Measurements from ENCODE around the gene RPS29.
A peak's percentile ranks its signal among the peaks of the same experiment; 100 is the strongest.

Gene RPS29

GRCh38 chr14:49598189-49598484 is 12.0 kb upstream of the RPS29 start:
- DNase-seq (ENCODE audit: low spot score), result no peak
- peaks cover 2% of the 10 kb centered on the region for H3K79me1 ChIP-seq (ENCODE audit: low read depth, low read length)
- peak overlapping the region; percentile 85 for H3K4me2 ChIP-seq (ENCODE audit: insufficient read depth, low read length, poor library complexity, severe bottlenecking)
- no peak overlapping the region for H2AK5ac ChIP-seq (ENCODE audit: low read depth, low read length)
- H3K4me1 ChIP-seq (ENCODE audit: control insufficient read depth in 2 of 2, insufficient read depth in 1 of 2, low read depth in 1 of 2, low read length in 2 of 2), result no peaks in the 10 kb centered on the region
- peak overlapping the region; percentile 80 for H3K23ac ChIP-seq (ENCODE audit: low read depth, low read length, poor library complexity)
- peak overlapping the region; percentile 89 for H3K14ac ChIP-seq (ENCODE audit: low read length)
- no peaks in the 10 kb centered on the region for H3K27me3 ChIP-seq (ENCODE audit: control insufficient read depth in 3 of 3, insufficient read depth in 3 of 3, low read depth in 1 of 3, low read length in 3 of 3)
- H3K27ac ChIP-seq (replicated peaks; ENCODE audit: low read length), result peak overlapping the region; percentile 88
- peak overlapping the region; percentile 84 for H2BK15ac ChIP-seq (ENCODE audit: low read length)
- H2AFZ ChIP-seq (ENCODE audit: low read length), result peak overlapping the region; percentile 98
- no peak overlapping the region for H3K4ac ChIP-seq (ENCODE audit: low read length)
- H4K8ac ChIP-seq (ENCODE audit: low read depth, low read length), result no peak overlapping the region
- H2BK120ac ChIP-seq (ENCODE audit: low read depth, low read length), result peak overlapping the region; percentile 91
- no peaks in the 10 kb centered on the region for H3K9me3 ChIP-seq (replicated peaks in 1 of 2; ENCODE audit: control insufficient read depth in 2 of 2, insufficient read depth in 1 of 2, low read depth in 1 of 2, low read length in 2 of 2)
- peak overlapping the region; percentile 96 for H3K4me3 ChIP-seq (ENCODE audit: low read length in 2 of 2)
- H3K36me3 ChIP-seq (replicated peaks in 1 of 2; ENCODE audit: control insufficient read depth in 2 of 2, insufficient read depth in 2 of 2, low read length in 2 of 2), result peaks cover 2 to 24% of the 10 kb centered on the region in 2 donors
- no CpG with 5 or more reads among the region's 15 CpGs for WGBS, 2 donors (ENCODE audit: extremely low coverage in 2 of 2, insufficient read length in 2 of 2, insufficient replicate concordance in 1 of 2)
- no peak overlapping the region for H4K91ac ChIP-seq (ENCODE audit: low read depth, low read length, poor library complexity)
- peak overlapping the region; percentile 99 for H3K18ac ChIP-seq (ENCODE audit: low read length)
- peak overlapping the region; percentile 93 for H3K9ac ChIP-seq (ENCODE audit: low read depth, low read length, poor library complexity)
- peak overlapping the region; percentile 95 for H2BK5ac ChIP-seq (ENCODE audit: low read length)
- H2BK12ac ChIP-seq (ENCODE audit: low read length), result peak overlapping the region; percentile 4

- no peak overlapping the region for H3K4me3 ChIP-seq (ENCODE audit: low read length in 2 of 2)
- H3K27ac ChIP-seq (replicated peaks; ENCODE audit: low read length), result no peak overlapping the region
- no peak overlapping the region for H3K23ac ChIP-seq (ENCODE audit: low read depth, low read length, poor library complexity)
- no peak overlapping the region for H2AFZ ChIP-seq (ENCODE audit: low read length)
- no peak overlapping the region for H2AK5ac ChIP-seq (ENCODE audit: low read depth, low read length)
- H2BK5ac ChIP-seq (ENCODE audit: low read length), result no peak overlapping the region
- H3K4me1 ChIP-seq (ENCODE audit: control insufficient read depth in 2 of 2, insufficient read depth in 1 of 2, low read depth in 1 of 2, low read length in 2 of 2), result no peaks in the 10 kb centered on the region
- peaks cover 2% of the 10 kb centered on the region for H3K79me1 ChIP-seq (ENCODE audit: low read depth, low read length)
- H3K4ac ChIP-seq (ENCODE audit: low read length), result no peak overlapping the region
- no peak overlapping the region for H3K14ac ChIP-seq (ENCODE audit: low read length)
- H3K18ac ChIP-seq (ENCODE audit: low read length), result no peak overlapping the region
- no peak overlapping the region for H2BK15ac ChIP-seq (ENCODE audit: low read length)
- H3K9me3 ChIP-seq (replicated peaks in 1 of 2; ENCODE audit: control insufficient read depth in 2 of 2, insufficient read depth in 1 of 2, low read depth in 1 of 2, low read length in 2 of 2), result no peaks in the 10 kb centered on the region
- no peak overlapping the region for H2BK120ac ChIP-seq (ENCODE audit: low read depth, low read length)
- no peak overlapping the region for H3K4me2 ChIP-seq (ENCODE audit: insufficient read depth, low read length, poor library complexity, severe bottlenecking)
- H4K8ac ChIP-seq (ENCODE audit: low read depth, low read length), result no peak overlapping the region
- no peak for DNase-seq (ENCODE audit: low spot score)
- H4K91ac ChIP-seq (ENCODE audit: low read depth, low read length, poor library complexity), result no peak overlapping the region
- H3K36me3 ChIP-seq (replicated peaks in 1 of 2; ENCODE audit: control insufficient read depth in 2 of 2, insufficient read depth in 2 of 2, low read length in 2 of 2), result no peaks in the 10 kb centered on the region
- no CpG with 5 or more reads among the region's 4 CpGs for WGBS, 2 donors (ENCODE audit: extremely low coverage in 2 of 2, insufficient read length in 2 of 2, insufficient replicate concordance in 1 of 2)
- H2BK12ac ChIP-seq (ENCODE audit: low read length), result no peak overlapping the region
- no peak overlapping the region for H3K9ac ChIP-seq (ENCODE audit: low read depth, low read length, poor library complexity)
- H3K27me3 ChIP-seq (ENCODE audit: control insufficient read depth in 3 of 3, insufficient read depth in 3 of 3, low read depth in 1 of 3, low read length in 3 of 3), result no peaks in the 10 kb centered on the region
Observed at GRCh38 chr14:49594347-49595091, 8.3 kb upstream of the RPS29 start.

GRCh38 chr14:49593016-49593415 is 6.8 kb upstream of the RPS29 start:
- H3K9me3 ChIP-seq (replicated peaks in 1 of 2; ENCODE audit: control insufficient read depth in 2 of 2, insufficient read depth in 1 of 2, low read depth in 1 of 2, low read length in 2 of 2), result no peaks in the 10 kb centered on the region
- H3K27ac ChIP-seq (replicated peaks; ENCODE audit: low read length), result no peak overlapping the region
- H3K79me1 ChIP-seq (ENCODE audit: low read depth, low read length), result no peaks in the 10 kb centered on the region
- no peak overlapping the region for H3K4me2 ChIP-seq (ENCODE audit: insufficient read depth, low read length, poor library complexity, severe bottlenecking)
- no peak overlapping the region for H2BK12ac ChIP-seq (ENCODE audit: low read length)
- no peak overlapping the region for H2BK15ac ChIP-seq (ENCODE audit: low read length)
- no peak overlapping the region for H3K9ac ChIP-seq (ENCODE audit: low read depth, low read length, poor library complexity)
- H2BK5ac ChIP-seq (ENCODE audit: low read length), result no peak overlapping the region
- no peak overlapping the region for H4K91ac ChIP-seq (ENCODE audit: low read depth, low read length, poor library complexity)
- no peaks in the 10 kb centered on the region for H3K27me3 ChIP-seq (ENCODE audit: control insufficient read depth in 3 of 3, insufficient read depth in 3 of 3, low read depth in 1 of 3, low read length in 3 of 3)
- H3K18ac ChIP-seq (ENCODE audit: low read length), result no peak overlapping the region
- no peak overlapping the region for H2AK5ac ChIP-seq (ENCODE audit: low read depth, low read length)
- DNase-seq (ENCODE audit: low spot score), result no peak
- WGBS, 2 donors (ENCODE audit: extremely low coverage in 2 of 2, insufficient read length in 2 of 2, insufficient replicate concordance in 1 of 2), result no CpG with 5 or more reads among the region's 3 CpGs
- H3K4ac ChIP-seq (ENCODE audit: low read length), result no peak overlapping the region
- no peak overlapping the region for H3K14ac ChIP-seq (ENCODE audit: low read length)
- H2BK120ac ChIP-seq (ENCODE audit: low read depth, low read length), result no peak overlapping the region
- H3K36me3 ChIP-seq (replicated peaks in 1 of 2; ENCODE audit: control insufficient read depth in 2 of 2, insufficient read depth in 2 of 2, low read length in 2 of 2), result no peaks in the 10 kb centered on the region
- H2AFZ ChIP-seq (ENCODE audit: low read length), result no peak overlapping the region
- H3K4me3 ChIP-seq (ENCODE audit: low read length in 2 of 2), result no peak overlapping the region
- no peak overlapping the region for H3K23ac ChIP-seq (ENCODE audit: low read depth, low read length, poor library complexity)
- H4K8ac ChIP-seq (ENCODE audit: low read depth, low read length), result no peak overlapping the region
- H3K4me1 ChIP-seq (ENCODE audit: control insufficient read depth in 2 of 2, insufficient read depth in 1 of 2, low read depth in 1 of 2, low read length in 2 of 2), result no peaks in the 10 kb centered on the region

GRCh38 chr14:49589387-49589786 is 3.2 kb upstream of the RPS29 start:
- H2BK15ac ChIP-seq (ENCODE audit: low read length), result no peak overlapping the region
- no CpG with 5 or more reads among the region's 3 CpGs for WGBS, 2 donors (ENCODE audit: extremely low coverage in 2 of 2, insufficient read length in 2 of 2, insufficient replicate concordance in 1 of 2)
- DNase-seq (ENCODE audit: low spot score), result no peak
- no peak overlapping the region for H2BK5ac ChIP-seq (ENCODE audit: low read length)
- no peak overlapping the region for H3K14ac ChIP-seq (ENCODE audit: low read length)
- no peak overlapping the region for H3K4ac ChIP-seq (ENCODE audit: low read length)
- H2BK120ac ChIP-seq (ENCODE audit: low read depth, low read length), result no peak overlapping the region
- no peak overlapping the region for H2BK12ac ChIP-seq (ENCODE audit: low read length)
- no peak overlapping the region for H3K18ac ChIP-seq (ENCODE audit: low read length)
- no peak overlapping the region for H3K4me2 ChIP-seq (ENCODE audit: insufficient read depth, low read length, poor library complexity, severe bottlenecking)
- no peaks in the 10 kb centered on the region for H3K79me1 ChIP-seq (ENCODE audit: low read depth, low read length)
- no peaks in the 10 kb centered on the region for H3K9me3 ChIP-seq (replicated peaks in 1 of 2; ENCODE audit: control insufficient read depth in 2 of 2, insufficient read depth in 1 of 2, low read depth in 1 of 2, low read length in 2 of 2)
- no peak overlapping the region for H2AK5ac ChIP-seq (ENCODE audit: low read depth, low read length)
- peaks cover under 1 to 8% of the 10 kb centered on the region in 2 donors for H3K36me3 ChIP-seq (replicated peaks in 1 of 2; ENCODE audit: control insufficient read depth in 2 of 2, insufficient read depth in 2 of 2, low read length in 2 of 2)
- no peaks in the 10 kb centered on the region for H3K27me3 ChIP-seq (ENCODE audit: control insufficient read depth in 3 of 3, insufficient read depth in 3 of 3, low read depth in 1 of 3, low read length in 3 of 3)
- no peak overlapping the region for H3K9ac ChIP-seq (ENCODE audit: low read depth, low read length, poor library complexity)
- no peak overlapping the region for H4K91ac ChIP-seq (ENCODE audit: low read depth, low read length, poor library complexity)
- H3K4me1 ChIP-seq (ENCODE audit: control insufficient read depth in 2 of 2, insufficient read depth in 1 of 2, low read depth in 1 of 2, low read length in 2 of 2), result peaks cover 0 to 5% of the 10 kb centered on the region in 2 donors
- H3K27ac ChIP-seq (replicated peaks; ENCODE audit: low read length), result no peak overlapping the region
- no peak overlapping the region for H4K8ac ChIP-seq (ENCODE audit: low read depth, low read length)
- H2AFZ ChIP-seq (ENCODE audit: low read length), result no peak overlapping the region
- no peak overlapping the region for H3K23ac ChIP-seq (ENCODE audit: low read depth, low read length, poor library complexity)
- no peak overlapping the region for H3K4me3 ChIP-seq (ENCODE audit: low read length in 2 of 2)
